Glomerular endothelial cell (primary cell): ENCODE measurements around the gene TMSB4X. TPM values are rescaled to one million over a fixed set of nuclear protein-coding genes. Genes with fewer than 3 reads are reported as not detected.

Experiments
- DNase-seq: peaks from one replicate; pipeline ENCODE4 v3.0.0-alpha.2; 2011; ENCODE audit warnings: low read depth, low spot score; ENCODE audit errors: extremely low read depth
- total RNA-seq: library from RNA; depleted of rRNA; stranded (reverse); fragments of >200 nt; gene quantifications from 2 replicates; pipeline ENCODE4 v1.2.3, GENCODE V29; 2015

TMSB4X gene
- total RNA-seq, 1 donor from 2014 or later, result 9,882 TPM

DNA sequence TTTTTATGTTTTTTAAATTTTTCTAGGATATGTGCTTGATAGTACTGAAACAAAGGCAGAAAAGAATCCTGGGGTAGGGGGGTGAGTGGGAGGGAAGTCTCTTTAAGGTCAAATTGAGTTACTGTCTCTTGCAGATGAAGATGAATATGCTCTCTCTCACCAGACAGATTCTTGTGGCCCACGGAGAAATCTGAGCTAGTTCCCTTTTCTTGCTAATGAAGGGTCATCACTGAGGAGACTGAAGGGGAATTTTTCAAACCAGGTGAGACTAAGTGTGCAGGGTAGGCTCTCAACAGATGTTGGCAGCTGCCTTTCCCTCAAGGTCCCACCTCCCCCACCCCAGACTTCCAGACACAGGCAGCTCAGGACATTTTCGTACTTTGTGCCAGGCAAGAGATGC lies 48.0 kb downstream of the TMSB4X start:
- DNase-seq, result no peak

- DNase-seq, result no peak
Observed at GRCh38 chrX:13023567-13023966, 48.7 kb downstream of the TMSB4X start.

DNA sequence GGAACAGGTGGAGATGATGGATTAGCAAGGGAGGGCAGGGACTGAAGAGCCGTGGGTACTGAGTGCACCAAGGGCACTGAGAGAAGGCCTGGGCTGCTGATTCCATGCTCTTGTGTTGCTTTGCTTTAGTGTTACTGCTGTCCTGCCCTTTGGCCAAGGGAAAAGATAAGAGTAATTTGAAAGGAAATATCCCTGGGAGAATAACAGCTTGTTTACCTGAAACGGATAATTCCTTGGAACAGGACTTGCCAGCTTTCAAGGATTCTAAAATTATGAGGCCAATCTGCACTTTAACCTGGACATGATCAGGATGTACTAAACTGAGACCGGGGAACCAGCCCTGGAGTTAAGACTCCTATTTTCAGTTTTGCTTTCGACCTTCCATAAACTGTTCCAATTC lies 49.1 kb downstream of the TMSB4X start:
- no peak for DNase-seq

GRCh38 chrX:13024986-13025385 lies 50.1 kb downstream of the TMSB4X start:
- no peak for DNase-seq

Other genes with a start within 250 kb of the TMSB4X start
- 14.0 and 17.6 TPM in 2 replicates for gene PRPS2, start 183.7 kb upstream of the TMSB4X start, total RNA-seq
- gene TLR7, start 108.0 kb upstream of the TMSB4X start, total RNA-seq, result not detected in 2 replicates
- gene TLR8, start 68.5 kb upstream of the TMSB4X start, total RNA-seq, result not detected in 2 replicates
- gene FAM9C, start 69.5 kb downstream of the TMSB4X start, total RNA-seq, result not detected in 2 replicates